Thyroid gland (tissue), 4 donors: Measurements from ENCODE around the gene GPC6.

ENCODE experiments used
- CTCF ChIP-seq, 6 experiments: fragments of 200-600 bp in 3 of 6; fragments of 450-650 bp in 3 of 6; sonication (generic) in 3 of 6; IDR thresholded peaks; one replicate each; pipeline ENCODE4 v1.5.1; 2016 to 2019; ENCODE audit warnings: antibody characterized with exemption in 6 of 6, mild to moderate bottlenecking in 2 of 6, inconsistent platforms in 1 of 6, moderate library complexity in 1 of 6
- POLR2A ChIP-seq, 2 donors: fragments of 450-650 bp; IDR thresholded peaks; one replicate each; pipeline ENCODE4 v1.6.1; 2017; ENCODE audit warnings: antibody characterized with exemption in 2 of 2, mild to moderate bottlenecking in 2 of 2, moderate library complexity in 1 of 2

- TF ChIP-seq CTCF (IDR thresholded peaks at IDR 0.05) (no peak), POLR2A (IDR thresholded peaks at IDR 0.05) (no peak)
Measured at GRCh38 chr13:94343243-94343585, 1116.6 kb downstream of the GPC6 start.
